GM21390 (cell line): ENCODE results near the gene RBM47.
"Not testable (repeated sequence)": the region's sequence is repeated elsewhere in the genome, so short reads cannot be mapped to it uniquely, and the experiment has no call there.

Experiments
- ATAC-seq: cut with Tn5 transposase; IDR thresholded peaks from one replicate; pipeline ENCODE4 v1.9.1; 2021; ENCODE audit not compliant: unreplicated experiment

The RBM47 gene

DNA sequence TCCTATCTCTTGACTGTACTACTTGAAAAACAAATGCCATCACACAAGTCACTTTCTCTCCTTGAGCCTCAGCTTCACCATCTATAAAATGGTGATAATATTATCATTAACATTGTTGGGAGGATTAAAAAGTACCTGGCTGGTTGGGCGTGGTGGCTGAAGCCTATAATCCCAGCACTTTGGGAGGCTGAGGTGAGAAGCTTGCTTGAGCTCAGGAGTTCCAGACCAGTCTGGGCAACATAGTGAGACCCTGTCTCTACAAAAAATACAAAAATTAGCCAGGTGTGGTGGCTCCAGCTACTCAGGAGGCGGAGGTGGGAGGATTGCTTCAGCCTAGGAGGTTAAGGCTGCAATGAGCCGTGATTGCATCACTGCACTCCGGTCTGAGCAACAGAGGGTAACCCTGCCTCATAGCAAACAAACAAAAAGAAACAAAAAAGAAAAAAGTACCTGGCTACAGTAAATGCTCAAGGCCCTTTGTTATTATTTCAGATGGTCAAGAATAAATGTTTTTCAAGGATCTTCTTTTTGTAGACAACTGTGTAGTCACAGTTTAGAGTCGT lies 174.2 kb downstream of the RBM47 start:
- ATAC-seq, result no peak

DNA sequence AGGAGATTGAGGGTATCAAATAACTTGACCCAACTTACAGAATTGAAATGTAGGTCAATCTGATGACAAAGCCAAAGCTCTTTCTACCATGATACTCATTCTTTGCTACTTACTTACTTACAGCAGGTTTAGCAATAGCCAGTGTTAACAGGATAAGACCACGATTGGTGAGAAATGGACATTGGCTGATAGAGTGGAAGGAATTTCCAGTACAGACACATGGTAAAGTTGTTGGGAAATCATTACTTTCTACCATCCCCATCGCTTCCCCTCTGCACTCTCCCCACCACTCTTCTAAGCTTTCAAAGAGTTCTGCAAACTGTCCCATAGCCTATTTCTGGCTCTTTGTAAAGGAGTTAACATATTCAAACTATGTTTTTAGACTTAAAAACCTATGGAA lies 174.8 kb downstream of the RBM47 start:
- no peak for ATAC-seq

DNA sequence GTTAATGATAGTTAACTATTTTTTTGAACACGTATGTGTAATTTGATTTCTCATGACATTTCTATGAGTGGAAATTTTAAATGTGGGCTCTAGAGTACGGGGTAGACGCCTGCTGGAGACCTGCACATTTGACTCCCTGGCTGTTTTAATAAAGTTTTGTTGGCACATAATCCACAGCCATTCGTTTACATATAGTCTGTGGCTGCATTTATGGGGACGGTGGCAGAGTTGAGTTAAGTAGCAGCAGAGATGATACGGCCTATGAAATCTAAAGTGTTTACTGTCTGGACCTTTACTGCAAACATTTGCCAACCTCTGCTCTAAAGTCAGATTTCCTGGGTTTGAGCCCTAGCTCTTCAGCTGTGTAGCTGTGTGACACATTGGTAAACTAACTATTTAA lies 175.8 kb downstream of the RBM47 start:
- ATAC-seq, result no peak

DNA sequence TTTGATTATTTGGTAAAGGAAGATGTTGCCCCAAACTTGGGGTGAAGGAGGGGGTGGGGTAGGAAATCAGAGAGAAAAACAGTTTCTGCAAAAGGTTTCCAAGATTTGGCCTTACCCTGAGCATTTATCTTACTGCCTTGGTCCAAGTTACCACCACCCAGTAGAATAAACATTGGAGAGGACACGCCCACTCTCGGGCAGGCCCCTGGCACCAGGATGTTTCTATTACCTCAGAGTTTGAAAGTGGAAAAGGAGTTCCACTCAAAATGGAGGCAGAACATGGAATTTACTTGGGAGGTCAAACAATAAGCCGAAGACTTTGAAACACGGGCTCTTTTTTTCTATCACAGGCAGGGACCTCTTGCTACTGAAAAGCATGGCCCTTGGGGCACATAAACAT lies 180.8 kb downstream of the RBM47 start:
- no peak for ATAC-seq

DNA sequence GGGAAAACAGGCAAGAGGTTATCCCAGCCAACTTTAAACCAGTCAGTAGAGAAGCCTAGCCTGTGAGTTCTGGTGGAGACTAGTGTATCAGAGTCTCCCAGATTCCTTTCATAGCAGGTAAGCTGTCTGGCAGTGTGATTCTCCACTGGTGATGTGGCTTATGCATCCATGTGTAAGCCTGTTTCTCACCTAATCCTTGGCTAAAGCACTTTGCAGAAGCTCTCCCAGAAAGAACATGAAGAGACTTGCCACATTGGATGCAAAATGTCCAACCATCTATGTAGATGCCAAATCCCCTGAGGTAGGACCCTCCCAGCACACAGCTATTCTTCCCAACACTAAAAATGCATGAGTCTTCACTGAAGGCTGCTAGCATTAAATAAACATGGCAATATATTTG lies 182.8 kb downstream of the RBM47 start:
- no peak for ATAC-seq

DNA sequence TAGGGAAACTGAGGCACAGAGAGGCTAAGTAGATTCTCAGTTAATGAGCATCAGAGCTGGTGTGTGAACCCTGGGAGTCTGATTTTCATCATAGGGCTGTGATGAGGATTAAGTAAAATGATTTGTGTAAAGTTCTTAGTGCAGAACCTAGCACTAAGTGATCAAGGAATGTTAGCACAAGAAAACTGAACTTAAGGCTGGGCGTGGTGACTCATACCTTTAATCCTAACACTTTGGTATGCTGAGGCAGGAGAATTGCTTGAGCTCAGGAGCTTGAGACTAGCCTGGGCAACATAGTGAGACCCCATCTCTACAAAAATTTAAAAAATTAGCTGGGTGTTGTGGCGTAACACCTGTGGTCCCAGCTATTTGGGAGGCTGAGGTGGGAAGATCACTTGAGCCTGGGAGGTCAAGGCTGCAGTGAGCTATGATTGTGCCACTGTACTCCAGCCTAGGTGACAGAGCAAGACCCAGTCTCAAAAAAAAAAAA lies 183.4 kb downstream of the RBM47 start:
- not testable (repeated sequence) for ATAC-seq

DNA sequence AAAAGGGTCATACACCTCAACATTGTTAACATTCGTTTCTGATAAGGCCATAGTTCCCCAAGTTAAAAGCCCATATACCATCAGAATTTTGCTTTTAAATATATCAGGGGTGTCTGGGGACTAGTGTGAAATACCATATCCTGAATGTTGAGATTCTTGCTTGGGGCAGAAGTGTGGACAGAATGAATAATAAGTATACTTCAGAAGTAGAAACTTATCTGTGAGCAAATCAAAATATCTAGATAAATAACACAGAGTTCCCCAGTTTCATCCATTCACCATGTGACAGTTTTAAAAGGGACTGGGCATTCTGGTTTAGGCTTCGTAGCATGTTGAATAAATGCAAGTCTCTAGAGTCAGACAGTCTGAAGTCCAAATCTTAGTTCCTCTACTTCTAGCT lies 184.0 kb downstream of the RBM47 start:
- no peak for ATAC-seq

DNA sequence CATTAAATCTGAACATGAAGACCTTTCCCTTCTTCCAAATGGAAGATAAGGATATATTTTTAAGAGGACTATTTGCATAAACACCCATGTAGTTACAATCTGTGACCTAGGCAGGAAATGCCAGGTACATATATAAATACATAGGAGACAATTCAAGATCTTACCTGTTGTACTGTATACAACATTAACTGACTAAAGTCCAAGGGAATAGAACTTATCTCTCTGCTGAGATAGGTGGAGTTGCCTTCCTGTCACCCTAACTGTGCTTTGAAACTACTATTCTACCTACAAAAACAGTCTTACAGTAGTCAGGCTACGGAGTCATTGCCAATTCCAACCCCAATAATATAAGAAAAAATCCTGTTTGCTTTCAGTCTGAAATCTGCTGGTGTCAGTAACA lies 188.2 kb downstream of the RBM47 start:
- no peak for ATAC-seq

DNA sequence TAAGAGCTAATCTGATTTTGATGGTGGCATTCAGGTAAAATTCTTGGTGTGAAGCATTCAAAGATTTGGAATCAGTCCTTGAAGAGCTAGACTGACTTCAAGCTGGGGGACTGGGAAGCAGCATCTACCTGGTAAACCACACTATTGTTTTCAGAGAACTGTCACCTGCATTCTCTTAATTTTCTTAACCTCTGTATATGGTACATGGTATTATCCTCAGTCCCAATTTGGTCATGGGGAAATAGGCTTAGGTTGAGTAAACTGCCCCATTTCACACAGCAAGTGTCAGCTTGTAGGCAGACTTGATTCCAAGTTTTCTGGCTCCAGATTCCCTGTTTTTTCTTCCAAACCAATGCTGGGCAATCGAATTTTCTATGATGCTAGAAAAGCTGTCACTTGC lies 190.1 kb downstream of the RBM47 start:
- no peak for ATAC-seq

DNA sequence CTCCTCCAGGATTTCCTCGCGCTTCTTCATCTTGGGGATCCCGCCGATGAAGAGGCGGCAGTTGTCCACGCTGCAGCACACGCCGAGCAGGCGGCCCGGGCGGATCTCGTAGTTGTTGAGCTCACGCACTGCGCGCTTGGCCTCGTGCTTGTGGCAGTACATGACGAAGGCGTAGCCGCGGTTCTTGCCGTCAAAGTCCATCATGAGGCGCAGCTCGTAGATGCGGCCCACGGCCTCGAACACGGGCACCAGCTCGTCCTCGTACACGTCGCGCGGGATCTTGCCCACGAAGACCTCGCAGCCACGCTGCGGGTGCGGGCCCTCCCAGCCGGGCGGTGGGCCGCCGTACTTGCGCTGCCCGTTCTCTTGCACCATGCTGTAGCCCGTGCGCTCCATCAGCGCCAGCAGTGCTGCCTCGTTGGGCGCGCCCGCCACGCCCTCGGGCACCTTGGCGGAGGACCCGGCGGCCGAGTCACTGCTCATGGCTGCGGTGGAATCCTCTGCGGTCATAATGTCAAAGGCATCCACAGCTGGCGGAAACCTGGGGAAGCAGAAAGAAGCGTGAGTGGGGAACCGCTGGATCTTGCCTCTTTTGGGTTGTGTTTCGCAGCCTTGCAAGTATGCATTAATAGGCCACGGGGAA lies 191.2 kb downstream of the RBM47 start:
- no peak for ATAC-seq

DNA sequence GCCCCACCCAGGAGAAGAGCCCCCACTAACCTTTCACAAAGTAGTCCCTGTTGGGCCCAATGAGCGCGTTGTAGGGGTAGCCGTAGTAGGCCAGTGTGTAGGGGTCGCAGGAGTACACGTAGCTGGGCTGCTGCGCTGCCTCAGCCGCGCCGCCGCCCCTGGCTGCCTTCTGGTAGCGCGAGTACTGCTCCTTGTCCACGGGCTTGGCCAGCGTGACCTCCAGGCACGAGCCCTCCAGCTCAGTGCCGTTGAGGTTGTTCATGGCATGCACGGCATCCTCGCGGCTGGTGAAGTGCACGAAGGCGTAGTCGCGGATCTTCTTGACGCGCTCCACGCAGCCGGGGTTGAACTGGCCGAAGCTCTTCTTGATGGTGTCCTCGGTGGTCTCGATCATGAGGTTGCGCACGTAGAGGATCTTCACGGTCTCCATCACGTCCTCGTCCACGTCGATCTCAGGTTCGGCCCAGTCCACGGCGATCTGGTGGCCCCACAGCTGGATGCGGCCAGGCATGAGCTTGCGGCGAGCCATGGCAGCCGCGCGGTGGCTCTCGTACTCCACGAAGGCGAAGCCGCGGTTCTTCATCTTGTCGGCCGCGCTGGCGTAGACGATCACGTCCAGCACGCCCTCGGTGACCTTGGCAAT lies 191.8 kb downstream of the RBM47 start:
- ATAC-seq, result no peak

DNA sequence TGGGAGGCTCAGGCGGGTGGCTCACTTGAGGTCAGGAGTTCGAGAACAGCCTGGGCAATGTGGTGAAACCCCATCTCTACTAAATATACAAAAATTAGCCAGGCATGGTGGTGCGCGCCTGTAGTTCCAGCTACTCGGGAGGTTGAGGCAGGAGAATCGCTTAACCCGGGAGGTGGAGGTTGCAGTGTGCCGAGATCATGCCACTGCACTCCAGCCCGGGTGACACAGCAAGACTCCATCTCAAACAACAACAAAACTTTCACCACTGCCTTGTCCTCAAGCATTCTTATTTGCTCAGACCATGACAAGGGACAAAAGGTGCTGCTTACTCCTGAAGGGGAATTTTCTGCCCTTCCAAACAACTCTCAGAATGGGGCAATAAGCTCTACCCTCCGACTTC lies 194.4 kb downstream of the RBM47 start:
- ATAC-seq, result not testable (repeated sequence)

DNA sequence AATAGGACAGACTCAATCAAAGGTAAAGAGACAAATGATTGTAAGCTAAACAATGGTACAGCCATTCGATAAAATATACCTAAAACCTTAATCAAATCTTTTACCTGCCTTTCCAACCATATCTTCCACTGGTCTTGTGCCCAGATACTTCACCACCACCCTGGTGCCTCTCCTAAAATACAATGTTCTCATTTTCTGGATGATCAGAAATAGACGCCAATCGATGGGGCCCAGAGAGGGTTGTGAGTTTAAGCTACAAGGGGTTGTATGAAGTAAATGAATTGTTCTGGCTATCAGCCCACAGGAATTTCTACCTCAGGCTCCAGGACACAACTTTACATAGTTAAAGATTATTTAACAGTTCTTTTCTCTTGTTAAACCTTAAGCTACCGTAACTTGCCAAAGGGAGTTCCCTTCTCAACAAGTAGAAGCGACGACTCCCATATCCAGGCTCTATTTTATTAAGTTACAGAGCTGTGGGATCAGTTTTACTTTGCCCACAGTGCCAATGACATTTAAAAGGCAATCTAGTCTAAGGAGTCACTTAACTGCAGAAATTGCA lies 195.5 kb downstream of the RBM47 start:
- ATAC-seq, result no peak

DNA sequence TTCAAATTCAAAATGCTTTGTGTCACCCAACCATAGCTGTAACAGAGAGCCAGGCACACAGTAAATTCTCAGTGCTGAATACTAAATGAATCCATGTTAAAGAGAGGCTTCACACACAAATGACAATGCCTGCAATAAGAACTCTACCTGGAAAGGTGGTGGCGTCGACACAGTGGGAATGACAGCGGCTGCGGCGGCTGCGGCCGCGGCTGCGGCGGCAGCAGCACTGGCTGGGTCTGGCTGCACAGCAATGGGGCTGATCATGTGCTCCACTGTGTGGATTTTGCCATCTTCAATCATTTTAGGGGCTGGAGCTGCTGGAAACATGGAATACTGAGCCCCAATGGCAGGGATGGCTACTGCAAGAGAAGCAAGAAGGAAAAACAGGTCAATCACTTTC lies 197.2 kb downstream of the RBM47 start:
- no peak for ATAC-seq

DNA sequence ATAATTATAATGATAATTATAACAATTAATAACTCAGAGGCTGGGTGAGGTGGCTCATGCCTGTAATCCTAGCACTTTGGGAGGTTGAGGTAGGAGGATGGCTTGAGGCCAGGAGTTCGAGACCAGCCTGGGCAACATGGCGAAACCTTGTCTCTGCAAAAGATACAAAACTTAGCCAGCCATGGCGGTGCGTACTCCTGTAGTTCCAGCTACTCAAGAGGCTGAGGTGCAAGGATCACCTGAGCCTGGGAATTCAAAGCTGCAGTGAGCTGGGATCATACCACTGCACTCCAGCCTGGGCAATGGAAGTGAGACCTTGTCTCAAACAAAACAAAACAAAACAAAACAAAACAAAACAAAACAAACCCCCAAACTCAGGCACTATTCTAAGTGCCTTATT lies 201.8 kb downstream of the RBM47 start:
- ATAC-seq, result not testable (repeated sequence)

DNA sequence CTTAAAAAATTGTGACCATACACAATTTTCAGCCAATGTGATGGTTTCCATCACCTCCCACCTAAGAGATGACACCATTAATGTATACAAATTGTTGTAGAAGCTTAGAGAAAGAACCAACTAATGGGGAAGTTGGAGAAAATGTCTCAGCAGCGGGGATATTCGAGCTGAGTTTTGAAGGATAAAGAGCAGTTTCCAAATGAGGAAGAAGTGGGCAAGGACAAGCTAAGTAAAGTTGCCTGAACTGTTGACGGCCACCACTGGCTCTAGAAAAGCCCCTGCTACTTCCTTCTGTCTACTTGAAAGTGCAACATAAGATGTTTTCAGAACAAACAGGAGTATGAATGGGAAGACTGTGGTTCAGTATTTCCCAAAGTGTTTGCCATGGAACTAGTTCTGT lies 202.5 kb downstream of the RBM47 start:
- no peak for ATAC-seq

DNA sequence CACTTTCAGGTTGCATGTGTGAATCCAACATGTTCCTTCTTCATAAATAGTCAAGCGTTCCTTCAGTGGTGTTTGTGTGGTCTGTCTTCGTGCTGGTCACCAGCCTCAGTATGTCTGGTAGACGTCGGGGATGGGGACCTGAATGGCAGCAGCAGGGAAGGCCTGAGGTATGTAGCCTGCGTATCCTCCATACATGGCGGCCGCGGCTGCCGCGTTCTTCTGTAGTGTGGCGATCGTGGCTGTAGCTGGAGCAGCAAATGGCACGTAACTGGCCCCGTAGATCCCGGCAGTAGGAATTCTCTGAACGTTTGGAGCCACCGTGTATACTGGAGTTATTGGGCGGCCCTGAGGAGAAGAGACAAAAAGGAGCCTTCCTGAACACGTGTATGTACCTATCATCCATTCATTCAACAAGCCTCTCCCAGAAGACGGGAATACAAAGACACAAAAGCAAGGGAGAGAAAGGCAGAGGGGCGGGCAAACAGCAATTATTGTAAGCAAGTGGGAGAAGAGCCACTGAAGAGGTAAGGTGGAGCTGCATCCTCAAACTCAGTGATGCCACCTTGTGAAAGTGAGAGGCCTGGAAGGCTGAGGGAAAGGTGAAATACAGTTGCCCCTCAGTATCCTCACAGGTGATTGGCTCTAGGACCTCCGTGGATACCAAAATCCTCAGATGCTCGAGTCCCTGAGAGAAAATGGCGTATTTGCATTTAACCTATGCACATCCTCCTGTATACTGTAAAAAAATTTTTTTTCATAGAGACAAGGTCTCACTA lies 203.7 kb downstream of the RBM47 start:
- no peak for ATAC-seq

DNA sequence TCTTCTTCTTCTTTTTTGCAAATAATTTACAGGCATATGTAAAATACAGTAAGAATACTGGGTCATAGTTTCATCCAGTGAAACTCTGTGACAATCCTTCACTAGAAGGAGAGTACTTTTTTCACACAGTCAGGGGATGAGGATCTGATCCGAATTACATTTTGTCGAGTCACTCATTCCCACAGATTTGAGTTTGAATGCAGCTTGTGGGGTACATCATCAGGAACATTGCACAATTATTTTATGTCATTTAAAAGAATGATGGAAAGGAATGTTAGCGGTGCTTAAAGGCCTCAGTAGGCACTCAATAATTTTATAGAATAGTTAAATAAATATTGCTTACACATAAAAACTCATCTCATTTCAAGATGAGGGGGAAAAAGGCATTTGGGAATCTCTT lies 205.9 kb downstream of the RBM47 start:
- no peak for ATAC-seq

DNA sequence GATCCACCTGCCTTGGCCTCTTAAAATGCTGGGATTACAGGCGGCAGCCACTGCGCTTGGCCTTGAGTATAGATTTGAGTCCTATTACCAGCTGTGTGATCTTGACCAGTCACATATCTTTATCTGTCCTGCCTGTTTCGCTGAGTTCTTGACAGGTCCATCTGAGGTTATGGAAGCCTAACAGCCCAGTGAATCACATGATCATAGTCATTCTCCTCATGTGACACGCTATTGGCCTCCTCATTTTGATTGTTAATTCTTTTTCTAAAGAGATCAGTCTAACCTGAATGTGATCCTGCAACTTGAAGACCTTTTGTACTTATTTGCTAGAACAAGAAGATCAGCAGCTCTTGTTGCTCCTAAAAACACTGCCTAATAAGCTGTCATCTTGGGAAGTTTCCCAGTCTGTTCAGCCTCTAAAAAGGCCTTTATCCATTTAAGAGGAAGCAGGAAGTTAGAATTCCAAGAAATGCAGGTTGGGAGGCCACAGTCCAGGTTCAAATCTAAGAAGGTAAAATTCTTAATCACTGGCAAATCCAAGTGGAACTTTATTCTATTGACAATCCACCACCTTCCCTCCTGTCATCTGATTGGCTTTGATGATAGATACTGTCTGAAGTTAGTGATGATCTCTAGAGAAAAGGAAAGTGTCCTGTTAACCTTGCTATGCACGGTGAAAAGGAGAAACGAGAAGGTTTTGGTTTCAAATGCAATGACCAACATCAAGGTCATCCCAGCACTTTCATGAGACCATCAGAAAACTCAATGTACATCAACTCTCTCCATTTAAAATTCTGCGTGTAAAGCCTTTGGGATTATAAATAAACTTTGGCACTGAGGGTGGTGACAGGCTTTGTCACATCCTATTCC lies 207.6 kb downstream of the RBM47 start:
- ATAC-seq, result peak; percentile 49

DNA sequence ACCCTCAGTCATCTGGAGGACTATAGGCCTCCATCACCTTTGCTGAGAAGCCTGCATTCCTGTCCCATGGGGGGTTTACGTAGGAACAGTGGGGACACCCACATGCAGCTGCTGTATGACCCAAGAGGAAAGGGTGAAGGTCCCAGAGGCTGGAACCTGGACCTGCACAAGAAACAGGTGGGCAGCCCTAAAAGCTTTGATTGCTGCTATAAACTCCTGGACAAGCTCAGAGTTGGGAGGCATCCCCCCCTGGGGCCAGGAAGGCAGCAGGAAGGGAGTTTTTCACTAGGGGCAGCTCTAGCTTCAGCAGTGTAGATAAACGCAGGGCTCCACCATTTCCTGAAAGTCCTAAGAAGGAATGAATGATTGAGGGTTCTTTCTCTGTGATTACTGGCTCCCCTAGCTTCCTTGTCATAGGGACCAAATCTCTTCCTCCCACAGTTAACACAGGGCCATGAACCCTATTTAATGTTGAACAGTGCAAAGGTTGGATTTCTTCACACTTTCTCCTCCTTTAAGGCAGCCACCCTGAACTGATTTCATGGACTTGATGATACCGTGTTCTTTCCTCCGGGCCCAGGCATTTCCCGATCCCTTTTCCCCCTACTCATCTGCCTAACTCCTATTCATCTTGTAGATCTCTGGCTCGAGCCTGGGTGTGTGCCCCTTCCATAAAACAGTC lies 210.3 kb downstream of the RBM47 start:
- no peak for ATAC-seq
